MCF 10A (cell line): ENCODE results near the gene TTC36. TPM values are rescaled to one million over a fixed set of nuclear protein-coding genes. Genes with fewer than 3 reads are reported as not detected.

Source experiments
- BruUV-seq: library from RNA; stranded (reverse); fragments of 400-500 nt; replicated peaks from 2 replicates; lab custom pipeline; 2021; lab: Mats Ljungman, UMichigan
- CTCF ChIA-PET: fragments of 300-600 bp; sonication (Branson Sonifier 250); formaldehyde crosslinking; extraction: SDS; loops from one replicate; lab custom pipeline; 2021; ENCODE audit warnings: antibody characterized with exemption, inconsistent platforms; lab: Yijun Ruan, JAX
- POLR2A ChIA-PET: fragments of 300-600, 350-650 bp; sonication (Branson Sonifier 250); formaldehyde crosslinking; extraction: SDS; loops from one replicate; lab custom pipeline; 2020; ENCODE audit warnings: antibody characterized with exemption, inconsistent platforms; lab: Yijun Ruan, JAX
- DNase-seq: peaks from one replicate; pipeline ENCODE4 v3.0.0-alpha.2; 2018; ENCODE audit not compliant: unreplicated experiment
- H3K27ac Mint-ChIP-seq: one replicate; pipeline ENCODE4 v1.8.0; 2022; ENCODE audit warnings: mild to moderate bottlenecking, low read depth, mixed read lengths; ENCODE audit not compliant: unreplicated experiment
- H3K27me3 Mint-ChIP-seq: one replicate; pipeline ENCODE4 v1.8.0; 2022; ENCODE audit warnings: mixed read lengths; ENCODE audit not compliant: insufficient read depth, unreplicated experiment
- H3K36me3 Mint-ChIP-seq: one replicate; pipeline ENCODE4 v1.8.0; 2022; ENCODE audit warnings: mild to moderate bottlenecking, moderate library complexity, mixed read lengths; ENCODE audit not compliant: insufficient read depth, unreplicated experiment
- H3K4me1 Mint-ChIP-seq: one replicate; pipeline ENCODE4 v1.8.0; 2022; ENCODE audit warnings: mixed read lengths; ENCODE audit not compliant: insufficient read depth, unreplicated experiment
- H3K4me3 Mint-ChIP-seq: one replicate; pipeline ENCODE4 v1.8.0; 2022; ENCODE audit warnings: mild to moderate bottlenecking, moderate library complexity, mixed read lengths; ENCODE audit not compliant: unreplicated experiment
- H3K9me3 Mint-ChIP-seq: one replicate; pipeline ENCODE4 v1.8.0; 2022; ENCODE audit warnings: mixed read lengths; ENCODE audit not compliant: unreplicated experiment
- CTCF ChIP-seq: fragments of 200-600 bp; IDR thresholded peaks from one replicate; pipeline ENCODE4 v1.8.0; 2022; ENCODE audit warnings: antibody characterized with exemption, mild to moderate bottlenecking; ENCODE audit not compliant: unreplicated experiment
- intact Hi-C: fragments of 100-400 bp; cut with micrococcal nuclease; formaldehyde crosslinking; loops from 2 replicates; pipeline ENCODE4 v1.14.1; 2022
- total RNA-seq: library from RNA; stranded (reverse); gene quantifications from 2 replicates; pipeline ENCODE4 v1.2.3, GENCODE V29; 2022

Gene TTC36
- total RNA-seq, 1 experiment from 2014 or later: 0.63 TPM

GRCh38 chr11:118511601-118512000, 15.7 kb upstream of the TTC36 start:
- BruUV-seq: no TSS peak
- intact Hi-C loops: no loop called here
- H3K27ac Mint-ChIP-seq: no peak overlapping the region

GRCh38 chr11:118514103-118514502, 13.2 kb upstream of the TTC36 start:
- intact Hi-C loops: no loop called here
- Mint-ChIP-seq H3K27me3 (no peaks in the 10 kb centered on the region), H3K27ac (peak overlapping the region; percentile 77), H3K9me3 (no peaks in the 10 kb centered on the region), H3K4me1 (no peaks in the 10 kb centered on the region), H3K36me3 (peaks cover 89% of the 10 kb centered on the region), H3K4me3 (no peak overlapping the region)
- CTCF ChIA-PET: no interaction called here
- no peak for DNase-seq
- no TSS peak for BruUV-seq
- no peak for TF ChIP-seq CTCF
- POLR2A ChIA-PET: interaction anchor here (1.2 kb wide), 1 partner anchor 13 kb away, joined by 3 read pairs; no protein-coding TSS in a partner anchor

More at GRCh38 chr11:118511601-118512000, 15.7 kb upstream of the TTC36 start:
- no peak for TF ChIP-seq CTCF
- H3K4me1 Mint-ChIP-seq: no peaks in the 10 kb centered on the region
- H3K4me3 Mint-ChIP-seq: no peak overlapping the region
- no peak for DNase-seq
- H3K9me3 Mint-ChIP-seq: no peaks in the 10 kb centered on the region
- CTCF ChIA-PET: interaction anchor here (0.6 kb wide), 1 partner anchor 56 kb away, joined by 3 read pairs; no protein-coding TSS in a partner anchor
- H3K27me3 Mint-ChIP-seq: no peaks in the 10 kb centered on the region
- POLR2A ChIA-PET: no interaction called here
- H3K36me3 Mint-ChIP-seq: peaks cover 96% of the 10 kb centered on the region

GRCh38 chr11:118519549-118519948, 7.7 kb upstream of the TTC36 start:
- ChIA-PET CTCF (interaction anchor here (0.6 kb wide), 1 partner anchor 11 kb away, joined by 3 read pairs; no protein-coding TSS in a partner anchor), POLR2A (no interaction called here)
- Mint-ChIP-seq H3K4me3 (no peak overlapping the region), H3K27ac (no peak overlapping the region), H3K4me1 (no peaks in the 10 kb centered on the region), H3K36me3 (peaks cover 88% of the 10 kb centered on the region), H3K27me3 (no peaks in the 10 kb centered on the region), H3K9me3 (no peaks in the 10 kb centered on the region)
- no peak for DNase-seq
- intact Hi-C loops: no loop called here
- no peak for TF ChIP-seq CTCF
- BruUV-seq: no TSS peak

- CTCF ChIA-PET: interaction anchor here (0.7 kb wide), 1 partner anchor 47 kb away, joined by 3 read pairs; no protein-coding TSS in a partner anchor
- no peak overlapping the region for H3K4me3 Mint-ChIP-seq
- H3K36me3 Mint-ChIP-seq: peaks cover 76% of the 10 kb centered on the region
- no TSS peak for BruUV-seq
- no peak for DNase-seq
- no peaks in the 10 kb centered on the region for H3K4me1 Mint-ChIP-seq
- intact Hi-C loops: no loop called here
- POLR2A ChIA-PET: interaction anchor here (0.6 kb wide), 1 partner anchor 46 kb away, joined by 3 read pairs; no protein-coding TSS in a partner anchor
- H3K9me3 Mint-ChIP-seq: no peaks in the 10 kb centered on the region
- H3K27me3 Mint-ChIP-seq: no peaks in the 10 kb centered on the region
- H3K27ac Mint-ChIP-seq: no peak overlapping the region
- no peak for TF ChIP-seq CTCF
Observed at GRCh38 chr11:118521892-118522311, 5.4 kb upstream of the TTC36 start.
